ENCODE data around the gene PLAU. TPM values are rescaled to one million over a fixed set of nuclear protein-coding genes. Genes with fewer than 3 reads are reported as not detected.
"Not testable (repeated sequence)": the region's sequence is repeated elsewhere in the genome, so short reads cannot be mapped to it uniquely, and the experiment has no call there.

The PLAU gene
- total and polyA plus RNA-seq, 9 donors = 21.4 to 37.7 (median 28.5) TPM

GRCh38 chr10:73919481-73919880 lies 8.5 kb downstream of the PLAU start:
- H3K27me3 ChIP-seq (ENCODE audit: control insufficient read depth, insufficient read depth, low read length); H3K9me3 ChIP-seq (replicated peaks; ENCODE audit: control insufficient read depth, low read depth, low read length); DNase-seq; H3K4me3 ChIP-seq (ENCODE audit: low read length): not testable (repeated sequence)
- H3K27ac ChIP-seq (ENCODE audit: low read length) = peak overlapping the region; percentile 84
- peaks cover 28% of the 10 kb centered on the region for H3K36me3 ChIP-seq (ENCODE audit: control insufficient read depth, insufficient read depth, low read length)
- 85% methylated on average over 3 of the region's 8 CpGs for WGBS (ENCODE audit: insufficient coverage)
- H3K4me1 ChIP-seq (ENCODE audit: control insufficient read depth, insufficient read depth, low read length) = peaks cover 41% of the 10 kb centered on the region

GRCh38 chr10:73920089-73920488 lies 9.2 kb downstream of the PLAU start:
- peaks cover 22% of the 10 kb centered on the region for H3K36me3 ChIP-seq (ENCODE audit: control insufficient read depth, insufficient read depth, low read length)
- H3K4me3 ChIP-seq (ENCODE audit: low read length) = no peak overlapping the region
- H3K27me3 ChIP-seq (ENCODE audit: control insufficient read depth, insufficient read depth, low read length) = no peaks in the 10 kb centered on the region
- peak; percentile 85 for DNase-seq
- 0% methylated on average over 2 of the region's 4 CpGs for WGBS (ENCODE audit: insufficient coverage)
- peak overlapping the region; percentile 84 for H3K27ac ChIP-seq (ENCODE audit: low read length)
- H3K4me1 ChIP-seq (ENCODE audit: control insufficient read depth, insufficient read depth, low read length) = peaks cover 36% of the 10 kb centered on the region
- H3K9me3 ChIP-seq (replicated peaks; ENCODE audit: control insufficient read depth, low read depth, low read length) = no peaks in the 10 kb centered on the region

GRCh38 chr10:73922007-73922863 lies 11.3 kb downstream of the PLAU start:
- H3K27me3 ChIP-seq (ENCODE audit: control insufficient read depth, insufficient read depth, low read length) = no peaks in the 10 kb centered on the region
- 83% methylated on average over 2 of the region's 6 CpGs for WGBS (ENCODE audit: insufficient coverage)
- no peaks in the 10 kb centered on the region for H3K9me3 ChIP-seq (replicated peaks; ENCODE audit: control insufficient read depth, low read depth, low read length)
- H3K36me3 ChIP-seq (ENCODE audit: control insufficient read depth, insufficient read depth, low read length) = peaks cover 4% of the 10 kb centered on the region
- H3K4me3 ChIP-seq (ENCODE audit: low read length) = no peak overlapping the region
- no peak for DNase-seq
- H3K27ac ChIP-seq (ENCODE audit: low read length) = no peak overlapping the region
- peaks cover 18% of the 10 kb centered on the region for H3K4me1 ChIP-seq (ENCODE audit: control insufficient read depth, insufficient read depth, low read length)

- no CpG with 5 or more reads among the region's 2 CpGs for WGBS (ENCODE audit: insufficient coverage)
- Histone ChIP-seq H3K27ac (ENCODE audit: low read length) (no peak overlapping the region), H3K4me1 (ENCODE audit: control insufficient read depth, insufficient read depth, low read length) (peaks cover 15% of the 10 kb centered on the region), H3K4me3 (ENCODE audit: low read length) (no peak overlapping the region), H3K27me3 (ENCODE audit: control insufficient read depth, insufficient read depth, low read length) (no peaks in the 10 kb centered on the region), H3K9me3 (replicated peaks; ENCODE audit: control insufficient read depth, low read depth, low read length) (no peaks in the 10 kb centered on the region), H3K36me3 (ENCODE audit: control insufficient read depth, insufficient read depth, low read length) (no peaks in the 10 kb centered on the region)
- DNase-seq = no peak
Observed at GRCh38 chr10:73922864-73923133, 11.9 kb downstream of the PLAU start.

GRCh38 chr10:73923935-73924598 lies 13.1 kb downstream of the PLAU start:
- DNase-seq = no peak
- no peak overlapping the region for H3K27ac ChIP-seq (ENCODE audit: low read length)
- H3K4me1 ChIP-seq (ENCODE audit: control insufficient read depth, insufficient read depth, low read length) = peaks cover 15% of the 10 kb centered on the region
- no peaks in the 10 kb centered on the region for H3K27me3 ChIP-seq (ENCODE audit: control insufficient read depth, insufficient read depth, low read length)
- H3K9me3 ChIP-seq (replicated peaks; ENCODE audit: control insufficient read depth, low read depth, low read length) = no peaks in the 10 kb centered on the region
- no peak overlapping the region for H3K4me3 ChIP-seq (ENCODE audit: low read length)
- no peaks in the 10 kb centered on the region for H3K36me3 ChIP-seq (ENCODE audit: control insufficient read depth, insufficient read depth, low read length)
- WGBS (ENCODE audit: insufficient coverage) = 45% methylated on average over 3 of the region's 4 CpGs

- Histone ChIP-seq H3K4me1 (ENCODE audit: control insufficient read depth, insufficient read depth, low read length) (peaks cover 9% of the 10 kb centered on the region), H3K36me3 (ENCODE audit: control insufficient read depth, insufficient read depth, low read length) (no peaks in the 10 kb centered on the region), H3K27ac (ENCODE audit: low read length) (no peak overlapping the region), H3K9me3 (replicated peaks; ENCODE audit: control insufficient read depth, low read depth, low read length) (no peaks in the 10 kb centered on the region), H3K27me3 (ENCODE audit: control insufficient read depth, insufficient read depth, low read length) (no peaks in the 10 kb centered on the region), H3K4me3 (ENCODE audit: low read length) (no peak overlapping the region)
- no peak for DNase-seq
- no CpG with 5 or more reads among the region's 1 CpG for WGBS (ENCODE audit: insufficient coverage)
Observed at GRCh38 chr10:73924935-73925334, 14.0 kb downstream of the PLAU start.

GRCh38 chr10:73925539-73925938 lies 14.6 kb downstream of the PLAU start:
- no peaks in the 10 kb centered on the region for H3K9me3 ChIP-seq (replicated peaks; ENCODE audit: control insufficient read depth, low read depth, low read length)
- H3K4me1 ChIP-seq (ENCODE audit: control insufficient read depth, insufficient read depth, low read length) = peaks cover 6% of the 10 kb centered on the region
- H3K27me3 ChIP-seq (ENCODE audit: control insufficient read depth, insufficient read depth, low read length) = no peaks in the 10 kb centered on the region
- H3K36me3 ChIP-seq (ENCODE audit: control insufficient read depth, insufficient read depth, low read length) = no peaks in the 10 kb centered on the region
- no peak for DNase-seq
- WGBS (ENCODE audit: insufficient coverage) = 76% methylated on average over 4 of the region's 4 CpGs
- H3K4me3 ChIP-seq (ENCODE audit: low read length) = no peak overlapping the region
- H3K27ac ChIP-seq (ENCODE audit: low read length) = no peak overlapping the region

- 92% methylated on average over 2 of the region's 5 CpGs for WGBS (ENCODE audit: insufficient coverage)
- peak; percentile 53 for DNase-seq
- no peak overlapping the region for H3K4me3 ChIP-seq (ENCODE audit: low read length)
- no peaks in the 10 kb centered on the region for H3K27me3 ChIP-seq (ENCODE audit: control insufficient read depth, insufficient read depth, low read length)
- H3K9me3 ChIP-seq (replicated peaks; ENCODE audit: control insufficient read depth, low read depth, low read length) = no peaks in the 10 kb centered on the region
- H3K4me1 ChIP-seq (ENCODE audit: control insufficient read depth, insufficient read depth, low read length) = peaks cover 6% of the 10 kb centered on the region
- H3K36me3 ChIP-seq (ENCODE audit: control insufficient read depth, insufficient read depth, low read length) = no peaks in the 10 kb centered on the region
- H3K27ac ChIP-seq (ENCODE audit: low read length) = no peak overlapping the region
Observed at GRCh38 chr10:73926152-73926764, 15.3 kb downstream of the PLAU start.

GRCh38 chr10:73930630-73931327 lies 19.8 kb downstream of the PLAU start:
- not testable (repeated sequence) for H3K4me3 ChIP-seq (ENCODE audit: low read length); H3K27ac ChIP-seq (ENCODE audit: low read length); H3K36me3 ChIP-seq (ENCODE audit: control insufficient read depth, insufficient read depth, low read length); DNase-seq; H3K9me3 ChIP-seq (replicated peaks; ENCODE audit: control insufficient read depth, low read depth, low read length); H3K4me1 ChIP-seq (ENCODE audit: control insufficient read depth, insufficient read depth, low read length); H3K27me3 ChIP-seq (ENCODE audit: control insufficient read depth, insufficient read depth, low read length)
- WGBS (ENCODE audit: insufficient coverage) = 74% methylated on average over 7 of the region's 13 CpGs

All from muscle of leg (tissue), 11 donors.